Endothelial cell of umbilical vein (primary cell): Measurements from ENCODE around the gene COL4A1. TPM values are rescaled to one million over a fixed set of nuclear protein-coding genes. Genes with fewer than 3 reads are reported as not detected.

ENCODE experiments used
- BruUV-seq: library from RNA; stranded (reverse); fragments of 400-500 nt; replicated peaks from 2 replicates; lab custom pipeline; 2021; lab: Mats Ljungman, UMichigan
- CTCF ChIA-PET: fragments of 300-600, 350-600 bp; sonication (Branson Sonifier 250); formaldehyde crosslinking; loops from one replicate; lab custom pipeline; 2021; ENCODE audit warnings: antibody characterized with exemption, inconsistent platforms; lab: Charles Lee
- POLR2A ChIA-PET: fragments of 300-600, 350-600 bp; sonication (Branson Sonifier 250); formaldehyde crosslinking; loops from one replicate; lab custom pipeline; 2021; ENCODE audit warnings: antibody characterized with exemption, inconsistent platforms; lab: Charles Lee
- DNase-seq: peaks from one replicate; pipeline ENCODE4 v3.0.0-alpha.2; 2011; ENCODE audit warnings: low read depth, low spot score
- FAIRE-seq: peaks from 2 replicates; lab custom pipeline; 2011; peaks lifted over from hg19 to GRCh38; lab: Jason Lieb, UNC
- H2AFZ ChIP-seq: 2 replicates; pipeline ENCODE4 v1.6.0; 2012; ENCODE audit warnings: low read depth, low read length, control low read depth, inconsistent platforms
- H3K27ac ChIP-seq: 2 replicates; pipeline ENCODE4 v1.5.1; 2011; ENCODE audit warnings: low read depth, mild to moderate bottlenecking, control low read depth, low read length, moderate library complexity; ENCODE audit not compliant: insufficient read depth
- H3K27me3 ChIP-seq, 2 experiments: 2 replicates each; pipeline versions ENCODE4 v1.6.0 to v1.6.1; 2011; ENCODE audit warnings: low read length in 2 of 2, mixed read lengths in 1 of 2; ENCODE audit not compliant: control insufficient read depth in 2 of 2, insufficient read depth in 2 of 2
- H3K36me3 ChIP-seq, 2 experiments: 2 replicates in 1 of 2; 3 replicates in 1 of 2; pipeline ENCODE4 v1.5.1; 2011; ENCODE audit warnings: low read length in 2 of 2, mild to moderate bottlenecking in 1 of 2, moderate library complexity in 1 of 2; ENCODE audit not compliant: control insufficient read depth in 2 of 2, insufficient read depth in 2 of 2; ENCODE audit errors: extremely low read depth in 1 of 2
- H3K4me1 ChIP-seq: 3 replicates; pipeline ENCODE4 v1.5.1; 2011; ENCODE audit warnings: mild to moderate bottlenecking, low read length; ENCODE audit not compliant: control insufficient read depth, insufficient read depth; ENCODE audit errors: extremely low read depth
- H3K4me2 ChIP-seq: 2 replicates; pipeline ENCODE4 v1.6.1; 2011; ENCODE audit warnings: low read length, control low read depth, mixed read lengths; ENCODE audit not compliant: insufficient read depth
- H3K4me3 ChIP-seq, 3 experiments: fragments of 200-600 bp in 1 of 3; sonication (generic), shearing (Covaris generic) in 1 of 3; replicated peaks in 1 of 3; 2 replicates each; pipeline ENCODE4 v1.5.1; 2011 to 2016; ENCODE audit warnings: control low read depth in 3 of 3, low read length in 3 of 3, mild to moderate bottlenecking in 2 of 3, inconsistent platforms in 1 of 3, low read depth in 1 of 3, moderate library complexity in 1 of 3; ENCODE audit not compliant: insufficient read depth in 1 of 3
- H3K79me2 ChIP-seq: 2 replicates; pipeline ENCODE4 v1.6.0; 2012; ENCODE audit warnings: low read length, inconsistent platforms; ENCODE audit not compliant: control insufficient read depth, insufficient read depth
- H3K9ac ChIP-seq: replicated peaks from 2 replicates; pipeline ENCODE3; 2011; ENCODE audit warnings: low read length, control low read depth; ENCODE audit not compliant: insufficient read depth; ENCODE audit errors: extremely low read depth
- H3K9me1 ChIP-seq: replicated peaks from 3 replicates; pipeline ENCODE4 v1.6.0; 2011; ENCODE audit warnings: mild to moderate bottlenecking, low read length; ENCODE audit not compliant: control insufficient read depth, insufficient read depth; ENCODE audit errors: extremely low read depth
- H3K9me3 ChIP-seq: replicated peaks from 2 replicates; pipeline ENCODE4 v1.5.1; 2012; ENCODE audit warnings: low read length, inconsistent platforms; ENCODE audit not compliant: control insufficient read depth, insufficient read depth
- H4K20me1 ChIP-seq: replicated peaks from 2 replicates; pipeline ENCODE3; 2011; ENCODE audit warnings: mild to moderate bottlenecking, low read length; ENCODE audit not compliant: control insufficient read depth, insufficient read depth; ENCODE audit errors: extremely low read depth
- CTCF ChIP-seq, 2 donors: IDR thresholded peaks; 1 replicate in 1 of 2; 2 replicates in 1 of 2; pipeline ENCODE4 v1.5.1; 2011; ENCODE audit warnings: low read length in 2 of 2, mild to moderate bottlenecking in 2 of 2, moderate library complexity in 2 of 2, control low read depth in 1 of 2, inconsistent platforms in 1 of 2, low read depth in 1 of 2; ENCODE audit not compliant: insufficient read depth in 1 of 2; ENCODE audit errors: extremely low read depth in 1 of 2
- EZH2 ChIP-seq: IDR thresholded peaks from 2 replicates; pipeline ENCODE4 v1.6.1; 2012; ENCODE audit warnings: borderline replicate concordance, low read depth, mild to moderate bottlenecking, moderate library complexity, low read length, inconsistent platforms; ENCODE audit not compliant: severe bottlenecking
- FOS ChIP-seq: IDR thresholded peaks from 2 replicates; pipeline ENCODE4 v1.6.1; 2011; ENCODE audit warnings: mild to moderate bottlenecking, low read length, moderate library complexity, borderline replicate concordance; ENCODE audit not compliant: insufficient read depth
- GATA2 ChIP-seq: IDR thresholded peaks from 2 replicates; pipeline ENCODE4 v1.7.0; 2011; ENCODE audit warnings: low read depth, mild to moderate bottlenecking, moderate library complexity, mixed read lengths, low read length; ENCODE audit not compliant: insufficient read length, insufficient read depth
- JUN ChIP-seq: IDR thresholded peaks from 2 replicates; pipeline ENCODE4 v1.6.1; 2011; ENCODE audit warnings: borderline replicate concordance, low read depth; ENCODE audit not compliant: insufficient read length, insufficient read depth
- MAX ChIP-seq: IDR thresholded peaks from 2 replicates; pipeline ENCODE4 v1.6.1; 2011; ENCODE audit not compliant: insufficient read depth, insufficient read length
- MYC ChIP-seq: IDR thresholded peaks from one replicate; pipeline ENCODE4 v1.6.1; 2011; ENCODE audit warnings: mild to moderate bottlenecking, low read depth, low read length
- POLR2A ChIP-seq: IDR thresholded peaks from 2 replicates; pipeline ENCODE4 v1.6.1; 2012; ENCODE audit warnings: low read depth, mild to moderate bottlenecking, control low read depth, low read length
- POLR2AphosphoS5 ChIP-seq: IDR thresholded peaks from 2 replicates; pipeline ENCODE4 v1.6.1; 2012; ENCODE audit warnings: low read depth, mild to moderate bottlenecking, control low read depth, low read length, moderate library complexity; ENCODE audit not compliant: insufficient read depth
- dilution Hi-C: fragments of 300-500 bp; cut with MboI; formaldehyde crosslinking; loops from one replicate; pipeline ENCODE4 v1.15.0; 2019; ENCODE audit warnings: low sequenced_read_pairs; ENCODE audit not compliant: extremely low pct_ligation_motif_present
- intact Hi-C: fragments of 100-400 bp; cut with micrococcal nuclease; formaldehyde crosslinking; loops from one replicate; pipeline ENCODE4 v1.10.0; 2022
- polyA plus RNA-seq, 4 experiments: library from polyadenylated mRNA; depleted of rRNA in 3 of 4; stranded (reverse) in 3 of 4; unstranded in 1 of 4; fragments of >200 nt; gene quantifications; 2 replicates each; pipeline versions ENCODE4 v1.2.1 to v1.2.3, GENCODE V29; 2011 to 2012; ENCODE audit warnings: missing spikeins in 1 of 4
- total RNA-seq: library from RNA; stranded (reverse); gene quantifications from 2 replicates; pipeline ENCODE4 v1.2.3, GENCODE V29; 2021

Gene COL4A1
- total and polyA plus RNA-seq, 2 donors (not counting 3 experiments of a cell fraction or from before 2014, with no cell fraction given), result 384 to 1,119 TPM

GRCh38 chr13:110251193-110251819 is 55.7 kb downstream of the COL4A1 start:
- no peak overlapping the region for H3K4me2 ChIP-seq

More at GRCh38 chr13:110251193-110251819, 55.7 kb downstream of the COL4A1 start:
- ChIA-PET POLR2A (no interaction called here), CTCF (interaction anchor here (0.7 kb wide), 1 partner anchor 8 kb away, joined by 3 read pairs; no protein-coding TSS in a partner anchor)
- H3K9me1 ChIP-seq, result no peaks in the 10 kb centered on the region
- H3K9ac ChIP-seq, result no peak overlapping the region
- no peaks in the 10 kb centered on the region for H3K27me3 ChIP-seq
- H4K20me1 ChIP-seq, result no peaks in the 10 kb centered on the region
- H3K4me1 ChIP-seq, result peaks cover 36% of the 10 kb centered on the region
- TF ChIP-seq JUN, result no peak
- no peak for TF ChIP-seq EZH2
- no peak for TF ChIP-seq POLR2AphosphoS5
- TF ChIP-seq POLR2A, result no peak
- no peak for TF ChIP-seq GATA2
- TF ChIP-seq FOS, result no peak
- no peak for TF ChIP-seq CTCF (IDR thresholded peaks at IDR 0.05; ENCODE audit: extremely low read depth in 1 of 2, insufficient read depth in 1 of 2, low read depth in 1 of 2, low read length in 2 of 2)
- no peak for TF ChIP-seq MAX
- TF ChIP-seq MYC, result no peak
- FAIRE-seq (no peak), DNase-seq (no peak)
- dilution Hi-C loops, result no loop called here
- no peak overlapping the region for H3K4me3 ChIP-seq
- no peak overlapping the region for H3K27ac ChIP-seq
- H3K79me2 ChIP-seq, result peaks cover 34% of the 10 kb centered on the region
- intact Hi-C loops, result no loop called here
- no TSS peak for BruUV-seq
- no peak overlapping the region for H2AFZ ChIP-seq
- no peaks in the 10 kb centered on the region for H3K9me3 ChIP-seq
- H3K36me3 ChIP-seq, result peaks cover 0 to 3% of the 10 kb centered on the region in 2 experiments
